NCI-H460 (cell line): ENCODE data around the gene DRD2. TPM values are rescaled to one million over a fixed set of nuclear protein-coding genes. Genes with fewer than 3 reads are reported as not detected.
A peak's percentile ranks its signal among the peaks of the same experiment; 100 is the strongest.

Experiments
- DNase-seq: peaks from one replicate; pipeline ENCODE4 v3.0.0-alpha.2; 2016; ENCODE audit warnings: low read depth; ENCODE audit errors: extremely low read depth
- total RNA-seq: library from RNA; depleted of rRNA; stranded (reverse); fragments of >200 nt; shearing (Covaris generic); gene quantifications from 2 replicates; pipeline ENCODE4 v1.2.3, GENCODE V29; 2014

Gene DRD2
- total RNA-seq, 1 experiment from 2014 or later, result not detected

DNA sequence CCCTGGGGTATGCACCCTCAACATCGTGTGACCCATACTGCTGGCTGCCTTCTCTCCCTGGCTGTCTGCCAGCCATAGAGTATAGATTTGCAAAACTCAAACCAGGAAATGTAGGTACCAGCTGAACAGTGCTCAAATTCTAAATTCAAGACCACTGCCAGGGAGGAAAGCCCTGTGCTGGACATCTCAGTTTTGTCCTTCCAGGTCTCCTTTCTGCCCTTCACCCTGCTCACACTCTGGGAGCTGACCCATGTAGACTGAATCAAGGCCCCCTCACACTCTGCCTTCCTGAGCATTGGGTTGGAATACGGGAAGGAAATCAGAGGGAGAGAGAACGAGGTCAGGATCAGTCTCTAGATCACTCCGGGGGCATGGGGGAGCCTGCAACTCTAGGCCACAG lies 12.4 kb upstream of the DRD2 start:
- DNase-seq, result no peak

DNA sequence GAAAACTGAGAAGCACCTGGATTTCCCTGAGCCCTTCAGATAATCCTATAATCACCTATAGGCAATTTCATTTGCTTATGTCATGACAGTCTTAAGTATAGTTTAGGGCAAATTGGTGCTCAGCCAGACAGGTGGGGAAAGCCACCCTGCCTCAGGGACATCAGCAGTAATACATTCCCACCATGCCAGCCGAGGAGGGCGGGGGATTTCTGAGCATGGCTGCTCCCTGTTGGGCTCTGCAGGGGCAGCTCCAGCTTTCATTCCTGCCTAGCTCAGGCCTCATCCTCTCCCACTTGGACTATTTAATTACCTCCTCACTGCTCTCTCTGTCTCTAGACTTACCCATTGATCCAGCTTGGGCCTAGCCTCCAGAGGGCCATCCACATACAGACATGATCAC lies 9.0 kb upstream of the DRD2 start:
- DNase-seq, result no peak

DNA sequence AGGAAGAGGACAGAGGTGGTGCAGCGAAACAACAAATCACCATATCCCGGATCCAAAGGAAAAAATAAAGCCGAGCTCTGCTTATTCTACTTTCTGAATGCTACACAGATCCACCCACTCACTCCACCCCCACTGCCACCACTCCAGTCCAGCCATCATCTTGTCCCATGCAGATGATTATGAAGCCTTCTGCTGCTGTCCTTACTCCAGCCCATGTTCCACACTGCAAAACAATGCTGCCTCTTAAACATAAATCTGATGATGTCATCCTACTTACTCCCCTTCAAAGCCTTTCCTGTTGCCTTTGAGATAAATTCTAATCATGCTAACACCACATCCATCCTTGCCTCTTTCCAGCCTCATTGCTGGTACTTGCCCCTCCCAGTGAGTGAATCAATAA lies 6.5 kb upstream of the DRD2 start:
- DNase-seq, result no peak

DNA sequence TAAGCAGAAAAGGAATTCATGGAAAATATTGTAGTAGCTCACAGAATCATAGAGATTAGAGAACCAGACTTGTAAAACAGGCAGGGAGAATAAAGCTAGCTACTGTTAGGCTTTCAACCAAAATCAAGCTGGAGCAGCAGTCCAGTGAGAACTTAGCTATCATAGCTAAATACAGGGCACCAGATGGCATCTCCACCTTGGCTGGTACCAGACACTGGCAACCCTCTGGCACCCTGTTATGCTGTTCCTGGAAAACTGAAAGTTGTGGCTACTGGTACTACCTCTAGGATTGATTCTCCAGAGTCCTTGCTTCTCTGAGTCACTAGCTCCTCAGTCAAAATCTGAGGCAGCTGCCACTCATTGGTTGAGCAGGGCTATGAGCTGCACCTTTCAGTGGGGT lies 6.0 kb upstream of the DRD2 start:
- DNase-seq, result no peak

DNA sequence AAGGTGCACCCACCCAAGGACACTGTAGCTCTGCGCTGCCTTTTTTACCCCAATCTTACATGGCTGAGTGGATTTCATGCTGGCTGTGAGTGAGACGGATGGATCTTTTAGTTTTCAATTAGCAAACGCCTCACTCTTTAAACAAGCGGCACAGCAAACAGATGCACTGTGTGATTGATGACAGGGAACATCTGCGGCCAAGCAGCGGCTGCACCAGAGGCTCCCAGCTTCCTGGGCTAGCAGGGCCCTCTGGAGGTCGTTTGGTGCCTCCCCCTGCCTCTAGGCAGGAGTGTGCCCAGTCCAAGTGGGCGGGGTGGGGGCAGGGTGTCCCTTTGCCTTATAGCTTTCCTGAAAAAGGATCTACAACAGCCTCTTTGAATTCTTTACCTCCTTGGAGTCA lies 2.1 kb upstream of the DRD2 start:
- no peak for DNase-seq

DNA sequence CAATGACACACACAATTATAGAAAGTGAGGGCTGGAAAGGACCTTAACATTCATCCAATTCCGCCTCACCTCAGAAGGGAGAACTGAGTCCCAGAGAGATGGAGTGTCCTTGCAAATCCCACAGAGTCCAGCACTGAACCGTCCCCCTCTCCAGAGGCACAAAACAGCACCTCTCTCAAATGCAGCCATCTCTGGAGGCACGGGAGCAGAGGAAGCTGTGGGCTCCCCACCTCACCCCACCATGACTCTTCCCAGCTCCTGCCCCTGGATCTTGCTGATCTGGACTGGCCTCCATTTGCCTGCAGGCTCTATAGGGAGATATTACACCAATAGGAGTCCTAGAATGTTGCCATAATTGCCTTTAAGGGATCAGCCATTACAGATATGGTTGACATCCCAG lies 1.4 kb upstream of the DRD2 start:
- no peak for DNase-seq

DNA sequence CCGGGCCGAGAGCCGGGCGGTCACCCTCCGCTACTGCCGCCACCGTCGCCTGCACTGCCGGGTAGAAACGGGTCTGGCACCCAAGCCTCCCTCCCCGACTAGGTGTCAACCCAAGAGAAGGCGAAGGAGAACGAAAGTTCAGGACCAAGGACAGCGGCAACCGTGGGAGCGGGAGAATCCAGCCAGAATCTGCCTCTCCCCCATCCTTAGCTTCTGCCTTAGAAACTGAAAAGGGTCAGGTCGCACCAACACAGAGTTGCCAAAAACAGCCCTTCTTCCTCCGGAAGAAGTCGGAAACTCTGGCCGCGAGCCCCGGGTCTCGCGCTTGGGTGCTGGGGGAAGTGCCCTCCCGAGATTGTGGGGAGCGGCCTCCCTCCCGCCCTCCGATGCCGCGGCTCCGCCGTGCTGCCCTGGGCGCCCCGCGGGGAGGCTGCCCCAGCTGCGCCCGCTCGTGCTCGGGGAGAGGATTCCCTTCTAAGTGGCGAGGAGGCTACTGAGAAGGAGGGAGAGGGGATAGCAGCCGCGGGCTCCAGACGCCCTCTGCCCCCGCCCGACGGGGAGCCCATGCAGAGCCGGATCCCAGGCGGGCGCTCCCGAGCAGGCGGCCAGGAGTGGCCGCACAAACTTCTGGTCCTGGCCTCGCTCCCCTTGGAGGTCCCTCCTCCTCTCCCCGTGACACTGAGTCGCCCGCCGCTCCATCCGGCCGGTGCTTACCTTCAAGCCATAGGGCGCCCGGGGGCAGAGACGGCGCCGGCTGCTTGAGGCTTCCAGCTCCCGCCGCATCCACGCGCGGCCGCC lies 637 bp downstream of the DRD2 start:
- DNase-seq, result peak; percentile 75

DNA sequence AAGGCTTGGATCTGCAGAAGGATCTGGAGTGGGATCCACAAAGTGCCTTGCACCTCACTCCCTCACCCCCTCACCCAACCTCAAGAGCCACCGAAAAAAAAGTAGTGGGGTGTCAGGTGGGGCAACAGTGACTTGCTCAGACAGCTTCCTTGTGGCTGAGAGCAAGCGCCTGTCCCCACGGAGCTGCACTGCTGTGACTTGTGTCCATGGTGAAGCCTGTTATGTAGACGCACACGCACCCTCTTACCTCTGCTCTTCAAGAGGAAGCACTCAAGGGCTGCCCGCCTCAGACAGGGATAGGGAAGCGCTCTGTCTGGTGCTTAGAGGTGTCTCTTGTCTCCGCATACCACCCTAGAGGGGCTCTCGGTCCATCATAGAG lies 1.2 kb downstream of the DRD2 start:
- no peak for DNase-seq

DNA sequence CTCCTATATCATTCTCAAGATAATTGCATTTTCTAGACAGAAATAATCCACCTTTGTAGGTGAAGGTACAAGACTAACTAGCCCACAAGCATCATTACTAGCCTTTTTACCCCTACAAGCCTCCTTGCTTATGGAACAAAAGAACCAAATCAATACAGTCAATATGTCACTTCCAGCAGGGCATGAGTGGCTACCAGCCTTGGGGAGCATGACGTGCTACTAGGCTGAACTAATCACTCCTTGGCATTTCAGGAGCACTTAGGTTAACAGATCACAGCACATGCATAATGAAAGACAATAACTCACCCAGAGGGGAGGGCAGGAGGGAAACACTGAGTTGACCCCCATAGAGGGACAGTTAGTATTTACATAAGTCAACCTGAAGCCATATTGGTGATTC lies 2.7 kb downstream of the DRD2 start:
- no peak for DNase-seq

DNA sequence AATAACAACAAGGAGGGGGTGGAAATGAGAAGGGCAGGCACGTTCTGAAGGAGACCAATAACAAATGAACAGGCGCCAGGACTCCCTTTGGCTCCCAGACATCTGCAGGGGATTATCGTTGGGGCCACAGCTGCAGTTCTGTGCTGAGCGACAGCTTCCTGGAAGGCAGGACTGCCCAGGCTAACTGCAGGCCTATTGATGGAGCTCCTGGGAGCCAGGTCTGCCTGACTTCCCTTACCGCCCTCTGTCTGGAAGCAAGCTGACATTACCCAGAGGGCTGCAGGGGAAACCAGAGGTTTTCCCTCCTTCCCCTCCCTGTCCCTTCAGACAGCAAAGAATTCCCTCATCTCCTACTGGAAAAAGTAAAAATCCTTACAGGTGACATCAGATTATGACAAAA lies 5.0 kb downstream of the DRD2 start:
- no peak for DNase-seq

DNA sequence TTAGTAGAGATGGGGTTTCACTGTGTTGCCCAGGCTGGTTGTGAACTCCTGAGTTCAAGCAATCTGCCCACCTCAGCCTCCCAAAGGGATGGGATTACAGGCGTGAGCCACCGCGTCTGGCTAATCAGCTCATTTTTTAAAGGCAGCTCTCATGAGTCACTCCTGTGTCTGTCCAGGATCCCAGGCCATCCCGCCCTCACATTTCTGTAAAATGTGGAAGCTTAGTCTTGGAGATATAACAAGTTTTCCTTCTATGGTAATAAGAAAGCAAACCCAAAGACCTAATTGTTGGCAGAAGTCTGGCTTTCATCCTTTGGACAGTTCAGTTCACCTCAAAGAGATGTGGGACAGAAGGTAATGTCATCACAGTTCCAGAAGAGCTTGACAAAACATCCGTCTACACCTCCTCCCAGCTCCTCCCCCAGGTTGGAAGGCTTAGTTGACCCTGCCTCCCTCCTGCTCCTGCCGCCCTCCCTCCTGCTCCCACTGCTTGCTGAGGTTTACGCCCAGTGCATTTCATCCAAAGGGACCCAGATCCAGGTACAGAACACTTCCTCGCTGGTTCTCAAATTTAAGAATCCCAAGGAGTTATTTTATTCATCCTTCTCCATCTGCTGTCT lies 6.4 kb downstream of the DRD2 start:
- no peak for DNase-seq

DNA sequence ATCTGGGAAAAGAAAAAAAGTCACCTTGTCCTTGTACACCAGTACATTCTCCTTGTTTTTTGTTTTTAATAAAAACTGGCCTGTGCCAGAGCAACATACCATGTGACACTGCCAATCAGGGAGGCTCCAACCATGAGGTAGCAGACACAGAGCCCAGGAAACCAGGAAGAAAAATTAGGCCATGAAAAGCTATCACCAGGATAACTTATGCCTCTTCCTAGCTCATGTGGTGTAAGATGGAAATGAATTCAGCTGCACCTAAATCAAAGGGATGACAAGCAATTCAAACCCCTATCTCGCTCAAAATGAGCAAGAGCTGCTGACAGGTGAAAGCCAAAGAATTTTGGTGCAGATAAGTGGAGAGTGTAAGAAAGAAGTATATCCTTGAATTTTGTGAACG lies 7.7 kb downstream of the DRD2 start:
- DNase-seq, result no peak

DNA sequence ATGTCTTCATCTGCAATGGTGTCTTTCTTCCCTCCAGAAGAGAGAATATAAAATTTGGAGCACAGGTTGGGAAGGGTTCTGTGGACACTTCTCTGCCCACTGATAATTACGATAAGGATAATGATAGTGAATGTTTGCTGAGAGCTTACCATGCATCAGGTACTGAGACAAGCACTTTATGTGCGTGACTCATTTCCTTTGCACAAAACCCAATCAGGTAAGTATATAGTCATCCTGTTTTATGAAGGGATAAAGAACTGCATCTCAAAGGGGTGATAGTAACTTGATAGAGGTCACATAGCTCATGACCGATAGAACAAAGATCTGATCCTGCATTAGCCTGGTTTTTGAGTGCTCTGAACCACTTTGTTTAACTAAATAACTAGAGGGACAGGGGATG lies 9.4 kb downstream of the DRD2 start:
- DNase-seq, result no peak

DNA sequence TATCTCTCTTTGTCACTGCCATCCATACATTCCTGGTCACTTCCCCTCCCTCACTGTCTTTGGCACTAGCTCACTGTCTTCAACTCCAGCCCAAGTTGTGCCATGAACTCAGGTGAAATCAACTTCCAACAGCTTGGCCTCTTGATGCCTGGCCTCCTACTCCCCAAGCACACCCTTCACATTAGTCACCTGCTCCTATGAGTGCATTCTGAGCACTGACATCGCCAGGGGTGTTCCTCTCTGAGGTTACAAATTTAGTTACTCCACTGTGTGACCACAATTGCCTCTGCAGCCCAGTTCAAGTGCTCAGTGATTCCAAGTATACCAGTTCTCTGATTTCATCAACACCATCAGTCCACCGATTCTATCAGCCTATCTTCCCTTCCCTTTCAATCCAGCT lies 10.8 kb downstream of the DRD2 start:
- DNase-seq, result no peak

DNA sequence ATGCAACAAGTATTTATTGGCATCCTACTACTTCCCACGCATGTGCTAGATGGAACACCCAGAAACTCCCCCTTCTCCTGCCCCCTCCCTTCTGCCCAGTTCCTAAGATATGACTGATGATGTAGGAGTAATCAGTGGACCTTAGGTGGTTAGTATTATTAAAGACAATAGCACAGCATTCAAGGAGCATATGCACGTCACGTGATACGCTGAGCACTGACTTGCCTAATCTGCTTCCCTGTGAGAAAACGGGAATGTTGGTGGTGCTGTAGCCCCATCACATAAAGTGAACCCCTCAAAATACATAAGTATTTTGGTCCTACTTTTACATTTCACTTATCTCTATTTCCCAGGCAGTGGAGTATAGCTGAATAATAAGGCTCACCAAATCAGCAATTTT lies 12.4 kb downstream of the DRD2 start:
- DNase-seq, result no peak

DNA sequence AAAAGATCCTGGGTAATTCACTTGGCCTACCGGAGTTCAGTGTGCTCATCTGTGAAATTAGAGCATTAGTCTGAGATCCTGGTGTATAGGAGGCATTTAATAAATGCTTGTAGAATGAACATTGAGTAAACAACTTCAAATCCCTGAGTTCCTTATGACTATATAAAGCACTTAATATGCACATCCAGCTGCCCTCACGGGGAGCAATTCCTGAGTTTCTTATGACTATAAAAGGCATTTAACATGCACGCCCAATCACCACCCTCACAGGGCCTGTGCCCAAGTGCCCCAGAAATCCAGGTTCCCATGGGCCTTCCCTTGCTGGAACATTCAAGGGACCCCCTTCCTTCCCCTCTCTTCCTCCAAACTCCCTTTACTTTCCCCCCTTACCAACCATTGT lies 13.6 kb downstream of the DRD2 start:
- DNase-seq, result no peak

DNA sequence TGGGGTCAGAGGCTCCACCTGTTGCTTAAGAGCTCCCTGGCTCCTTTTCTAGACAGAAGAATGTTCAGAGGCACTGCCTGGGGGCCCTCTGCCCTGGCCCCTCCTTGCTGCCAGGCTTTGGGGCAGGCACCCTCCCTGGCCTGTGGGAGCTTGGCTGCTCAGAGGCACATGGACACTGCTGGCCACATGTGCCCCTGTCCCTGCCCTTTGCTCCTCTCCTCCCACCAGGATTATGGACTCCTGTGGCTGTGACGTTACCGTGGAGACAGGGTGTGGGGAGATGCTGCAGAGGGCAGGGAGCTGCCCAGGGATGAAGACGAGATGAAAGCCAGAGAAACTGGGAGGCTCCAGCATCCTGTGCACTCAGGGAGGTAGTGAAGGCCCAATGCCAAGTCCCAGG lies 14.7 kb downstream of the DRD2 start:
- no peak for DNase-seq

DNA sequence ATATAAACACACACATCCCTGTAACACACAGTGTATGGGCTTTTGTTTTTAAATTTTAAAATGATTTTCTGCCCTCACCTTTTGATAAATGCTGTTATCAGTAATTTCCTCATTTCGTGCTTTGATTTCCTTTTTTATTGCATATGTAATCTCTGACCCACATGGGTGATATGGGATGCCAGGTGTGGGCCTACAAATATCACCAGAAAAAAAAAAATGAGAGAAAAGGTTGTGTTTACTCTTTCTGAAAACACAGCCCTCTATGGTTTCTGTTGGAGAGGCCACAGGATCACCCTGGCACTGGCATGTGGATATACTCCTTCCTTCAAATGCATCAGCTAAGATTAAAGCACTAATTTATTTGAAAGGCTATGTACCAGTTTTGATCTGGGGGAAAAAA lies 17.0 kb downstream of the DRD2 start:
- DNase-seq, result no peak

DNA sequence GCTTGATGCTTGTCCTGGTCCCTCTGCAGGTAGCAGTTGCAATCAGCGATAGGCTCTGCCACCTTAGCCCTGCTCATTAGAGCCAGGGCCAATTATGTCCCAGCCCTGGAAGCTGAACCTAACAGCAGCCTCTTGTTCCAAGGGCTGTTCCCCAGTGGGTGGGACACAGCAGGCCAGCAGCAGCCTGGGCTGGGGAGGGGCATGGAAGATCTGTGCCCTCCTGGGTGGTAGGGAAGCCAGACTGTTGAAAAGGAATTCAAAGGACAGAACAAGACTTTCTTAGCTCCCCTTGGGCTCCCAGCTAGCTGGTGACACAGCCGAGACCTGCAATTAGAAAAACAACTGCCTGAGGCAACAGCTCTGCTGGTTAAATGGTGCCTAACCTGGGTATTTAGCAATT lies 17.4 kb downstream of the DRD2 start:
- no peak for DNase-seq

DNA sequence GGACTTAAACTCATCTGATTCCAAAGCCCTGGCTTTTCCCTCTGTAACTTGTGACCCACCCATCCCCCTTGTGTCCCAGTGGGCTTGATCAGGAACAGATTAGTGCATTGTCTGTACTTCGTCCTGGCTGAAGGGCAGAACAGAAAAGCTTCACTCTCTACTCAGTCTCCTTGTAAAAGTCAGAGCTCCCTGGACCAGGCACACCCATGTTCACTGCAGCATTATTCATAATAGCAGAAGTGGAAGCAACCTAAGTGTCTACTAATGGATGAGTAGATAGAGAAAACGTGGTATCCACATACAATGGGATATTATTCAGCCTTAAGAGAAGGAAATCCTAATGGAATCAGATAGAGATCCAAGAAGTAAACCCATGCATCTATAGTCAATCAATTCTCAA lies 20.7 kb downstream of the DRD2 start:
- no peak for DNase-seq

DNA sequence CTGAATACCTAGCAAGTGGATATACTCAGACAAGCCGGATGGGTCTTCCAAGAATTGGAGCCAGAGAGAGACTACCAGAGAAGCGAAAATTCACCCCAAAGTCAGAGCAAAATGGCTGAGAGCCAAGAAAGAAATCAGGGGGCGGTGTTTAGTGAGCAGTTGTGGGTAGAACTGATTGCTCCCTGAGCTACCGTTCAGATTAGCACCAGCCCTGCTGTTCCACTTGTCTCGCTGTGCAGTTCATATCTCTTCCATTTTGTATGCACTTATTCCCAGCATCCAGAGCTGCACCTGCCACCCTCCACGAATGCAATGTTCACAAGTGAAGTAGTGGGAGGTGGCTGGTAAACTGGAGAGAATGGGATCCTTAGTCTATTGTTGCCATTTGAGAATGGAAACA lies 25.5 kb downstream of the DRD2 start:
- no peak for DNase-seq

DNA sequence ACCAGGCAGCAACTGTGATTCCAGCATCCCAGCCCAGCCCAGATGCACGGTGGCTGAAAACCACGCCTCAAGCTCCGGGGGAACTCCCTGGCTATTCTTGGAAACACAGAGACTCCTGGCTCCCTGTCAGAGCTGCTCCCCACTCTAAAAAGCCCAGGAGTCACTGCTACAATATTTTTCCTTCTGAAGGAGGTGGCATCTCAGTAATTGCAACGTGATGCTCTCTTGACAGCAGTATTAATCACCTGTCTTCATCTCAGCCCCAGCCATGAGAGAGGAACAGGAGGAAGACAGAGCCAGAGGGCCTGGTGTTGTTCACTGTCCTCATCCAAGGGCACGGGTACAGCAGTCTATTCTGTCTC lies 26.9 kb downstream of the DRD2 start:
- no peak for DNase-seq
